Smooth muscle cell (in vitro differentiated cells): ENCODE data around the gene ENPP1. TPM values are rescaled to one million over a fixed set of nuclear protein-coding genes. Genes with fewer than 3 reads are reported as not detected.
"Not testable (repeated sequence)": the region's sequence is repeated elsewhere in the genome, so short reads cannot be mapped to it uniquely, and the experiment has no call there.

Experiments
- DNase-seq: peaks from one replicate; lab custom pipeline; 2025; ENCODE audit not compliant: unreplicated experiment; lab: John Stamatoyannopoulos, UW
- H2AFZ ChIP-seq: fragments of 200-600 bp; sonication (generic); 2 replicates; pipeline ENCODE4 v1.6.0; 2016; ENCODE audit warnings: antibody characterized with exemption, low read depth, mild to moderate bottlenecking
- H3F3A ChIP-seq: fragments of 200-600 bp; sonication (generic); 2 replicates; pipeline ENCODE4 v1.6.0; 2017; ENCODE audit warnings: antibody characterized with exemption, low read depth
- H3K27ac ChIP-seq: fragments of 200-600 bp; sonication (generic); 2 replicates; pipeline ENCODE4 v1.5.1; 2016; ENCODE audit warnings: low read depth, mild to moderate bottlenecking
- H3K27me3 ChIP-seq: fragments of 200-600 bp; sonication (generic); 2 replicates; pipeline ENCODE4 v1.6.1; 2016; ENCODE audit warnings: low read depth, mild to moderate bottlenecking
- H3K36me3 ChIP-seq: fragments of 200-600 bp; sonication (generic); 2 replicates; pipeline ENCODE4 v1.5.1; 2016; ENCODE audit warnings: low read depth
- H3K4me1 ChIP-seq: fragments of 200-600 bp; sonication (generic); 2 replicates; pipeline ENCODE4 v1.5.1; 2016; ENCODE audit warnings: low read depth
- H3K4me2 ChIP-seq: fragments of 200-600 bp; sonication (generic); 2 replicates; pipeline ENCODE4 v1.6.0; 2016; ENCODE audit warnings: mild to moderate bottlenecking
- H3K4me3 ChIP-seq: fragments of 200-600 bp; sonication (generic); 2 replicates; pipeline ENCODE4 v1.5.1; 2016; ENCODE audit warnings: mild to moderate bottlenecking
- H3K79me2 ChIP-seq: fragments of 200-600 bp; sonication (generic); 2 replicates; pipeline ENCODE4 v1.6.0; 2016; ENCODE audit warnings: low read depth, mild to moderate bottlenecking
- H3K9ac ChIP-seq: fragments of 200-600 bp; sonication (generic); 2 replicates; pipeline ENCODE4 v1.6.0; 2016; ENCODE audit warnings: low read depth
- H3K9me3 ChIP-seq: fragments of 200-600 bp; sonication (generic); replicated peaks from 2 replicates; pipeline ENCODE4 v1.5.1; 2016; ENCODE audit warnings: low read depth
- H4K20me1 ChIP-seq: fragments of 200-600 bp; sonication (generic); 2 replicates; pipeline ENCODE4 v1.6.0; 2016; ENCODE audit warnings: low read depth
- CTCF ChIP-seq: fragments of 200-600 bp; sonication (generic); IDR thresholded peaks from 2 replicates; pipeline ENCODE4 v1.5.1; 2017; ENCODE audit warnings: borderline replicate concordance, mild to moderate bottlenecking, antibody characterized with exemption; ENCODE audit not compliant: insufficient read depth, poor library complexity, severe bottlenecking
- WGBS: methylation state at CpG from one replicate; pipeline ENCODE4 v1.1.7; 2016; ENCODE audit warnings: low lambda C conversion rate; 5-methylcytosine and 5-hydroxymethylcytosine counted together
- polyA plus RNA-seq: library from polyadenylated mRNA; unstranded; fragments of >200 nt; fragmentation: Nextera tagmentation; extraction: Ambion mirVana; gene quantifications from 2 replicates; pipeline ENCODE4 v1.2.1, GENCODE V29; 2016
- total RNA-seq: library from RNA; depleted of rRNA; stranded (reverse); fragments of >200 nt; gene quantifications from 2 replicates; pipeline ENCODE4 v1.2.3, GENCODE V29; 2014

The ENPP1 gene
- total and polyA plus RNA-seq, 2 experiments from 2014 or later = 329 to 433 TPM

- H3K4me3 ChIP-seq = no peak overlapping the region
- no peaks in the 10 kb centered on the region for H3K4me1 ChIP-seq
- H3K79me2 ChIP-seq = no peaks in the 10 kb centered on the region
- H4K20me1 ChIP-seq = no peaks in the 10 kb centered on the region
- peaks cover 36% of the 10 kb centered on the region for H3K27me3 ChIP-seq
- H3K4me2 ChIP-seq = no peak overlapping the region
- no peak overlapping the region for H2AFZ ChIP-seq
- DNase-seq = no peak
- peaks cover 6% of the 10 kb centered on the region for H3F3A ChIP-seq
- H3K9ac ChIP-seq = no peak overlapping the region
- no peaks in the 10 kb centered on the region for H3K9me3 ChIP-seq
- H3K27ac ChIP-seq = no peak overlapping the region
- no peaks in the 10 kb centered on the region for H3K36me3 ChIP-seq
- TF ChIP-seq CTCF = no peak
- 86% methylated on average over 1 of the region's 1 CpG for WGBS
Observed at GRCh38 chr6:131898718-131899117, 90.9 kb downstream of the ENPP1 start.

GRCh38 chr6:131900231-131900630, 92.4 kb downstream of the ENPP1 start:
- H3K4me1 ChIP-seq = no peaks in the 10 kb centered on the region
- TF ChIP-seq CTCF = no peak
- H3K27ac ChIP-seq = no peak overlapping the region
- H3K4me2 ChIP-seq = no peak overlapping the region
- DNase-seq = no peak
- no peaks in the 10 kb centered on the region for H3K9me3 ChIP-seq
- H3K27me3 ChIP-seq = peaks cover 39% of the 10 kb centered on the region
- no peaks in the 10 kb centered on the region for H3K79me2 ChIP-seq
- no peaks in the 10 kb centered on the region for H3K36me3 ChIP-seq
- H4K20me1 ChIP-seq = no peaks in the 10 kb centered on the region
- peaks cover 2% of the 10 kb centered on the region for H3F3A ChIP-seq
- H3K4me3 ChIP-seq = no peak overlapping the region
- H2AFZ ChIP-seq = no peak overlapping the region
- H3K9ac ChIP-seq = no peak overlapping the region

GRCh38 chr6:131901326-131901873, 93.6 kb downstream of the ENPP1 start:
- not testable (repeated sequence) for H3K4me2 ChIP-seq
- 24% methylated on average over 3 of the region's 5 CpGs for WGBS

GRCh38 chr6:131903734-131904133, 95.9 kb downstream of the ENPP1 start:
- not testable (repeated sequence) for H3K27ac ChIP-seq, H2AFZ ChIP-seq, H3K9me3 ChIP-seq, H3K9ac ChIP-seq, H3K79me2 ChIP-seq, H3K36me3 ChIP-seq, H3F3A ChIP-seq, H3K4me3 ChIP-seq, H3K4me1 ChIP-seq, H4K20me1 ChIP-seq, DNase-seq
- peak overlapping the region; percentile 54 for H3K4me2 ChIP-seq
- H3K27me3 ChIP-seq = peaks cover 53% of the 10 kb centered on the region
- WGBS = 25% methylated on average over 12 of the region's 12 CpGs

More at GRCh38 chr6:131901326-131901873, 93.6 kb downstream of the ENPP1 start:
- not testable (repeated sequence) for H3K9ac ChIP-seq, H2AFZ ChIP-seq, H3F3A ChIP-seq, H3K4me1 ChIP-seq, H3K79me2 ChIP-seq, H3K27ac ChIP-seq, DNase-seq, H3K36me3 ChIP-seq, H3K4me3 ChIP-seq, H3K9me3 ChIP-seq, H4K20me1 ChIP-seq
- peaks cover 39% of the 10 kb centered on the region for H3K27me3 ChIP-seq

- WGBS = 82% methylated on average over 3 of the region's 3 CpGs
- H3K9me3 ChIP-seq, H3F3A ChIP-seq, H3K36me3 ChIP-seq, H2AFZ ChIP-seq, H3K9ac ChIP-seq, H3K4me1 ChIP-seq, H3K27ac ChIP-seq, DNase-seq, H4K20me1 ChIP-seq, H3K4me3 ChIP-seq, H3K4me2 ChIP-seq, H3K79me2 ChIP-seq: not testable (repeated sequence)
- H3K27me3 ChIP-seq = peaks cover 17% of the 10 kb centered on the region
Observed at GRCh38 chr6:131908787-131909186, 101.0 kb downstream of the ENPP1 start.
